GM19025 (cell line): Measurements from ENCODE around the gene RCAN1.
"Not testable (repeated sequence)": the region's sequence is repeated elsewhere in the genome, so short reads cannot be mapped to it uniquely, and the experiment has no call there.

Experiments used
- ATAC-seq: cut with Tn5 transposase; IDR thresholded peaks from one replicate; pipeline ENCODE4 v1.9.1; 2021; ENCODE audit warnings: mild to moderate bottlenecking, low read depth, moderate library complexity; ENCODE audit not compliant: unreplicated experiment

Gene RCAN1

GRCh38 chr21:34623516-34623915, 8.6 kb upstream of the RCAN1 start:
- no peak for ATAC-seq

- no peak for ATAC-seq
Observed at GRCh38 chr21:34621434-34622350, 6.8 kb upstream of the RCAN1 start.

GRCh38 chr21:34619841-34620665, 5.1 kb upstream of the RCAN1 start:
- no peak for ATAC-seq

GRCh38 chr21:34618941-34619340, 4.0 kb upstream of the RCAN1 start:
- no peak for ATAC-seq

GRCh38 chr21:34617753-34618339, 2.9 kb upstream of the RCAN1 start:
- no peak for ATAC-seq

GRCh38 chr21:34615487-34615814, 538 bp upstream of the RCAN1 start:
- no peak for ATAC-seq

- ATAC-seq = no peak
Observed at GRCh38 chr21:34613679-34614627, 960 bp downstream of the RCAN1 start.

GRCh38 chr21:34612557-34612956, 2.4 kb downstream of the RCAN1 start:
- no peak for ATAC-seq

GRCh38 chr21:34612056-34612455, 2.9 kb downstream of the RCAN1 start:
- ATAC-seq = no peak

- ATAC-seq = no peak
Observed at GRCh38 chr21:34611528-34611927, 3.4 kb downstream of the RCAN1 start.

- ATAC-seq = no peak
Observed at GRCh38 chr21:34609933-34610549, 4.9 kb downstream of the RCAN1 start.

GRCh38 chr21:34609244-34609932, 5.5 kb downstream of the RCAN1 start:
- no peak for ATAC-seq

GRCh38 chr21:34607376-34607775, 7.5 kb downstream of the RCAN1 start:
- not testable (repeated sequence) for ATAC-seq

- no peak for ATAC-seq
Observed at GRCh38 chr21:34606621-34607020, 8.3 kb downstream of the RCAN1 start.

- no peak for ATAC-seq
Observed at GRCh38 chr21:34606051-34606450, 8.9 kb downstream of the RCAN1 start.

GRCh38 chr21:34604956-34605355, 10.0 kb downstream of the RCAN1 start:
- ATAC-seq = not testable (repeated sequence)

- ATAC-seq = no peak
Observed at GRCh38 chr21:34604556-34604955, 10.4 kb downstream of the RCAN1 start.

- ATAC-seq = no peak
Observed at GRCh38 chr21:34603710-34604057, 11.2 kb downstream of the RCAN1 start.

- ATAC-seq = no peak
Observed at GRCh38 chr21:34603002-34603709, 11.8 kb downstream of the RCAN1 start.
